GM12801 (cell line): Measurements from ENCODE around the gene CRACDL.

Source experiments
- TF ChIP-seq, protein P1 (sequence below): IDR thresholded peaks from one replicate; pipeline ENCODE4 v1.5.1; 2011; ENCODE audit warnings: control low read depth; ENCODE audit not compliant: insufficient read length; ENCODE audit errors: extremely low read depth

Gene CRACDL, protein sequence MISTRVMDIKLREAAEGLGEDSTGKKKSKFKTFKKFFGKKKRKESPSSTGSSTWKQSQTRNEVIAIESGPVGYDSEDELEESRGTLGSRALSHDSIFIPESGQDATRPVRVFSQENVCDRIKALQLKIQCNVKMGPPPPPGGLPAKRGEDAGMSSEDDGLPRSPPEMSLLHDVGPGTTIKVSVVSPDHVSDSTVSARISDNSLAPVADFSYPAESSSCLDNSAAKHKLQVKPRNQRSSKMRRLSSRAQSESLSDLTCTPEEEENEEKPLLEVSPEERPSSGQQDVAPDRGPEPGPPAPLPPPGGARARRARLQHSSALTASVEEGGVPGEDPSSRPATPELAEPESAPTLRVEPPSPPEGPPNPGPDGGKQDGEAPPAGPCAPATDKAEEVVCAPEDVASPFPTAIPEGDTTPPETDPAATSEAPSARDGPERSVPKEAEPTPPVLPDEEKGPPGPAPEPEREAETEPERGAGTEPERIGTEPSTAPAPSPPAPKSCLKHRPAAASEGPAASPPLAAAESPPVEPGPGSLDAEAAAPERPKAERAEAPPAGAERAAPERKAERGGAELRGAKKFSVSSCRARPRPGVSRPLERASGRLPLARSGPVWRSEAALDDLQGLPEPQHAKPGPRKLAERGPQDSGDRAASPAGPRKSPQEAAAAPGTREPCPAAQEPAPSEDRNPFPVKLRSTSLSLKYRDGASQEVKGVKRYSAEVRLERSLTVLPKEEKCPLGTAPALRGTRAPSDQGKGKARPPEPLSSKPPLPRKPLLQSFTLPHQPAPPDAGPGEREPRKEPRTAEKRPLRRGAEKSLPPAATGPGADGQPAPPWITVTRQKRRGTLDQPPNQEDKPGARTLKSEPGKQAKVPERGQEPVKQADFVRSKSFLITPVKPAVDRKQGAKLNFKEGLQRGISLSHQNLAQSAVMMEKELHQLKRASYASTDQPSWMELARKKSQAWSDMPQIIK

DNA sequence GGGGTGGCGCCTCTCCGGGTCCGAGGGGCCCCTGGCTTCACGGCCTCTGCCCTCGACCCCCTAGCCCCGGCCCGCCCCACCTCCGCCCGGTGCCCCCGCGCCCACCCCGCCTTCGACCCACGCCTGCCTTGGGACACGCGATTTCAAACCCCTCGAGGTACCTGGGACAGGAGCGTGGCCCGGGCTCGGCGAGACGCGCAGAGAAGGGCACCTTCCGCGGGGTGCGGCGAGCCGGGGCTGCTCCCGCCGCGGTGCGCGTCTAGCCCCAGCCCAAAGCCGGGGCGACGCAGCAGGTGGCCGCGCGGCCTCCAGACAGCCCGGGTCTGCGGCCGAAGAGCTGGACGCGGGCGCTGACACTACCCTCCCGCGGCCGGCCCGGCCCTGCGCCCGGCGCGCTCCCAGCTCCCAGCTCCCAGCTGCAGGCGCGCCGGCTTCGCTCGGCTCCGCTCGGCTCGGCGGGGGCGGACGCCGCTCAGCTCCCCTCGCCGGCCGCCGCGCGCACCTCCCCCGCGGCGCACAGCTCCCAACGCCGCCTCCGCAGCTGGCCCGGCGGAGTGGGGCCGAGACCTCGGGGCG, at the start of gene CRACDL:
Gene CRACDL, minus strand, starts transcription at position 449 of the 576 bp plus-strand sequence. CDS start 89,425 bp downstream, outside the sequence.
- TF ChIP-seq, protein P1, sequence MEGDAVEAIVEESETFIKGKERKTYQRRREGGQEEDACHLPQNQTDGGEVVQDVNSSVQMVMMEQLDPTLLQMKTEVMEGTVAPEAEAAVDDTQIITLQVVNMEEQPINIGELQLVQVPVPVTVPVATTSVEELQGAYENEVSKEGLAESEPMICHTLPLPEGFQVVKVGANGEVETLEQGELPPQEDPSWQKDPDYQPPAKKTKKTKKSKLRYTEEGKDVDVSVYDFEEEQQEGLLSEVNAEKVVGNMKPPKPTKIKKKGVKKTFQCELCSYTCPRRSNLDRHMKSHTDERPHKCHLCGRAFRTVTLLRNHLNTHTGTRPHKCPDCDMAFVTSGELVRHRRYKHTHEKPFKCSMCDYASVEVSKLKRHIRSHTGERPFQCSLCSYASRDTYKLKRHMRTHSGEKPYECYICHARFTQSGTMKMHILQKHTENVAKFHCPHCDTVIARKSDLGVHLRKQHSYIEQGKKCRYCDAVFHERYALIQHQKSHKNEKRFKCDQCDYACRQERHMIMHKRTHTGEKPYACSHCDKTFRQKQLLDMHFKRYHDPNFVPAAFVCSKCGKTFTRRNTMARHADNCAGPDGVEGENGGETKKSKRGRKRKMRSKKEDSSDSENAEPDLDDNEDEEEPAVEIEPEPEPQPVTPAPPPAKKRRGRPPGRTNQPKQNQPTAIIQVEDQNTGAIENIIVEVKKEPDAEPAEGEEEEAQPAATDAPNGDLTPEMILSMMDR = no peak

DNA sequence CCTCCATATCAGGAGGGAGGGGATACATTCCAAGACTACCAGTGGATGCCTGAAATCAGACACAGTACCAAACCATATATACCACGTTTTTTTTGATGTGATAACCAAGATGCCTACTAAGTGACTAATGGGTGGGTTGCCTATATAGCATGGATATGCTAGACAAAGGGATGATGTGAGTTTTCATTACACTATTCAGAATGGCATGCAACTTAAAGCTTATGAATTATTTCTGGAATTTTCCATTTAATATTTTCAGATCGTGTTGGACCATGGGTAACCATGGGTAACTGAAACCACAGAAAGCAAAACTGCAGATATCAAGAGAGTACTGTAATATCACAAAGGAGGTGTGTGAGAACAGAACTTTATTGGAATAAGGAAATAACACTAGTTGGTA, 39.6 kb upstream of the CRACDL start:
- TF ChIP-seq, protein P1 = no peak

- TF ChIP-seq, protein P1 = no peak
Observed at GRCh38 chr2:98972582-98973167, 36.6 kb upstream of the CRACDL start.

GRCh38 chr2:98959810-98960507, 23.9 kb upstream of the CRACDL start:
- TF ChIP-seq, protein P1 = no peak

GRCh38 chr2:98952966-98953365, 16.9 kb upstream of the CRACDL start:
- TF ChIP-seq, protein P1 = no peak

GRCh38 chr2:98948956-98949739, 13.1 kb upstream of the CRACDL start:
- TF ChIP-seq, protein P1 = no peak
